Activated T-cell treated with anti-CD3 and anti-CD28 coated beads for 4 hours (primary cell): ENCODE measurements around the gene B4GALT6.

Experiments used
- DNase-seq: peaks from one replicate; pipeline ENCODE4 v3.0.0-alpha.2; 2020

B4GALT6 gene

DNA sequence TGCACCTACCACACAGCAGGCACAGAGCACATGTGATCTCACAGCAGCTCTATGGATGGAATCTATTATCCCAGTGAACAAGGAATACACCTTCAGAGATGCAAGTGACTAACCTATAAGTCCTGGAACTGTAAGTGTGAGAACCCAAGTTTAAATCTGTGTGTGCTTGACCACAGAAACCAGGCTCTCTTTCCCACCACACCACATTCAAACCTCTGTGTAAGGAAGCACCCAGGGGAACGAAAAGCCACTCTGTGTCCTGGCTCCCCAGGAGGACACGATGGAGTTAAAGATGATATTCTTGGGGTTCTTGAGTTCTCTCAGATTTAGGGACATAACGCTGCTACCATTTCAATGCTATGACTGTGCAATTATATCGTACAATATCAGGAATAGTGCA is 53.8 kb downstream of the B4GALT6 start:
- no peak for DNase-seq

DNA sequence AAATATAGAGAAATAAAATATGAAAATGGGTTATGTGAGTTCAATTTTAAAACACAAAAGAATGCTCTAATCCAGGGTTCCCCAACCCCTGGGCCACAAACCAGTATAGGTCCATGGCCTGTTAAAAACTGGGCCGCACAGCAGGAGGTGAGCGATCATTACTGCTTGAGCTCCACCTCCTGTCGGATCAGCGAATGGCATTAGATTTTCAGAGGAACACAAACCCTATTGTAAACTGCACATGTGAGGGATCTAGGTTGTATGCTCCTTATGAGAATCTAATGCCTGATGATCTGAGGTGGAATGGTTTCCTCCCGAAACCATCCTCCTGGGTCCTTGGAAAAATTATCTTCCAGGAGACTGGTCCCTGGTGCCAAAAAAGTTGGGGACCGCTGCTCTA is 58.0 kb downstream of the B4GALT6 start:
- no peak for DNase-seq

DNA sequence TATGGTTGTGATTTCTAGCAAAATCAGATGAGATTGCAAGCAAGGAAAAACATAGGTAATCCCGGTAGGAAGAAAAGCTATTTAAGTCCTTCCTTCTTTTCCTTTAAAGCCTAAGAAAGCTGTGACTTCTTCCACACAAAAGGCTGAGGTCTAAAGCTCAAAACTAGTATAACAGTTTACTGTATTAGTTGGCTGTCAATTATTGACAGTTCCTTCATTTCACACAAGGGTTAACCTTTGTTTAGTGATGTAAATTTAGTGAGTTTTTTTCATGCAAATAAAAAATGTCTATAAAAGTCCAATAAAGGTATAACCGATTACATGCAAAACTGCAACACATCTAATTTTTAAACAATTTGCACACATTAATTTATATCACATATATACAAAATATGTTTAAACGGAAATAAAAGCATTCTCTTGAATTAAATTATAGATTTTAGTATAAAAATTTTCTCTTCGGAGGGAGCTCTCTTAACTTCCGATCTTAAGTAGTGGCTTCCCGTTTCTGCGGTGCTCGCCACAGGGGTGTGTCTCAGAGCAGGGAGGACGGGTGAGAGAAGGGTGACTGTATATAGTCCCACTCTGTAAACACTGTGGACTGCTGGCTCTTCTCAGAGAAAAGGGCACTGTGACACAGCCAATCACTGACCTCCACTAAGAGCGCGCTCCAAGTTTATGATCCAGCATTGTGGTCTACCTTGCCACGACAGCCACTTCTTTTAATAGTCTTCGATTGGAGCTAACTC is 59.3 kb downstream of the B4GALT6 start:
- DNase-seq: no peak

DNA sequence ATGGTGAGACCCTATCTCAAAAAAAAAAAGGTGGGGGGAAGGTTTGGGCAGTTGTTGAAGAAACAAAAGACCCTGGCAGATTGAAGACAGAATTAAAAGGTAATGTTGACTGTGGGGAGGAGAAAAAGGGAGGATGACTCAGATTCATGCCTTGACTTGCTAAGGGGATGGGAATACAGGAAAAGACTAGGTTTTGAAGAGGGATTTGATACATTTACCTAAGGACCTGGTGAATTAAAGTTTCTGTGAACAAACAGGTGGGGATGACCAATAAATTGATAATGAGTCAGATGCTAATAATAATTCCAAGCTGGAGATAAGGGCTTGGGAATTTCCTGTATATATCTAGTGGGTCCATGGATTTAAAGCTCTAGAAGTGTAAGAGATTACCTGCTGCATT is 65.1 kb downstream of the B4GALT6 start:
- DNase-seq: no peak

DNA sequence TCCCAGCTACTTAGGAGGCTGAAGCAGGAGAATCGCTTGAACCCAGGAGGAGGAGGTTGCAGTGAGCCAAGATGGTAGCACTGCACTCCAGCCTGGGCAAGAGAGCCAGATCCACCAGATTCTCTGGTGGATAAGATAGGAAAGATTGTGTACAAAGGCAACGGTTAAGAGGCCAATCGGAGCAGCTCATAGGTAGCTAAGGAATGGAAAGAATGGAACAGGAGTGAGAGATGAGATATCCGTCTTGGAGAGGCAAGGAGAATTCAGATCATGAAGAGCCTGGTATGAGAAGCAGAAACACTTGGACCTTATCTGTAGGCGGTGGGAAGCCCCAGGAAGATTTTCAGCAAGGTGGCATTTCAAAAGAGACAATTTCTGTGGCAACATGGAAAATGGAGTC is 65.6 kb downstream of the B4GALT6 start:
- no peak for DNase-seq

DNA sequence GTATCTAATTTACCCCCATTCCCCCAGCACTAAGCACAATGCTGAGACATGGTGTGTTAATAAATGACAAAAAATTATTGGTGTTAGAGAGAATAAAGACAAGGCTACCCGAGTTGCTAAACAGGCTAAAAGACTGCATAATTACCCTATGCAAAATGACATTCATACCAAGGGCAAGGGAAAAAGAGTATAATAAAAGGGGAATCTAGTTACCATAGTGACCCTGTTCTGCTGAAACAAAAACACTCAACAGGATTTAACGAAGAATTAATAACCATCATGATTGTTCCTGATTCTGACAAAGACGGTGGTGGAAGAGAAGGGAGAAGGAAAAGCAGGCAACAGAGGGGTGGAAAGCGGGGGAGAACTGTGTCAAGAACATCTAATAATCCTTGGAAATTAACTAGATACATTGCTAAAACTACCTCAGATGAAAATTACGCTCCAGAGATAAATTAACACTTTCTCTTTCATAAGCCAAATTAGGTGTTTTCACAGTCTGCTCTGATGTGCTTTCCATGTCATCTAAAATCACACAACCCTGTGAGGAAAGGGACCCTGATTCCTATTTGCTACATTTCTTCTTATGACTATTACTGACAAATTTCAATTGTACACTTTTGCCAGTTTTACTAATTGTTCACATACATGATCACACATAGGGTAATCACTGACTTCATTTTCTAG is 67.2 kb downstream of the B4GALT6 start:
- DNase-seq: no peak

DNA sequence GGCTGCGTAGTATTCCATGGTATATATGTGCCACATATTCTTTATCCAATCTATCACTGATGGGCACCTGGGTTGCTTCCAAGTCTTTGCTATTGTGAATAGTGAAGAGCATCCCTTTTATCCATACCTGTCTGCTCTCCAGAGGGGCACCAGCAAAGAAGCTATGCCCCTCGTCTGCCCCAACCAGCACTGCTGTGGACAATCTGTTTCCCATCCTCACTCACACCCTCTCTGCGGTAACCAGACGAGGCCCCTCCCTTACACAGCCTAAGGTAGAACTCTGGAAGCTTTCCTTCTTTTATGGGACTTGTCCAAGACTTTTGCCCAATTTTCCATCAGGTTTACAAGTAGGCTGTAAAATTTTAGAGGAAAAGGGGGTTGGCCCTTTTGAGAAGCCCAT is 67.8 kb downstream of the B4GALT6 start:
- DNase-seq: no peak

DNA sequence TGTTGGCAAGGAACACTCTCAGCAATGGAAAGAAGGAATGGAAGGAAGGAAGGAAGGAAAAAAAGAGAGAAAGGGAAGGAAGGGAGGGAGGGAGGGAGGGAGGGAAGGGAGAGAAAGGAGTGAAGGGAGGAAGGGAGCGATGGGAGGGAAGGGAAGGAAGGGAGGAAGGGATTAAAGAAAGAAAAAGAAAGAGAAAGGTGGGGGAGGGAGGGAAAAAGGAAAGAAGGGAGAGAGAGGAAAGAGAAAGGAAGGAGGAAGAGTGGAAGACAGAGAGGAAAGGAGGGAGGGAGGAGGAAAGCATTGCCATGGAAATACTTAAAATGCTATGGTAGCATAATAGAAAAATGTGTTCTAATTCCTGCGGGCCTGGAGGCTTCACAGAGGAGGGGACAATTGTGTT is 70.3 kb downstream of the B4GALT6 start:
- no peak for DNase-seq

DNA sequence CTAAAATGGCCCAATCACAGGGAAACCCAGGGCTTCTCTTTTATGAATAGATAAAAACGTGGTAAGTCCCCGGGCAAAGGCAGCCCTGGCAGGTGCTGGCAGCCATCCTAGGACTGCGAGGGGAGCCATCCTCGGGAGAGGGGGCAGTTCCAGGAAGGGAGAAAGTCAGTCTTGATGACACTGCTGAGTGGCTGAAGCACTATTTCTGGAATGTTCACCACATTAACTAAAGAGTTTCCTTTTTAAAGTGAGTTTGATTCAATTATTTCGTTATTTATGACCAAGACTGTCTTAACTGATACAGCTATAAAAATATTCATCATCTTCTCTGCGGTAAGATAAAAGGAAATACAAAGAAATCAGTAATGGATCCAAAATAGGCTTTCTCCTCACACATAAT is 72.3 kb downstream of the B4GALT6 start:
- no peak for DNase-seq

DNA sequence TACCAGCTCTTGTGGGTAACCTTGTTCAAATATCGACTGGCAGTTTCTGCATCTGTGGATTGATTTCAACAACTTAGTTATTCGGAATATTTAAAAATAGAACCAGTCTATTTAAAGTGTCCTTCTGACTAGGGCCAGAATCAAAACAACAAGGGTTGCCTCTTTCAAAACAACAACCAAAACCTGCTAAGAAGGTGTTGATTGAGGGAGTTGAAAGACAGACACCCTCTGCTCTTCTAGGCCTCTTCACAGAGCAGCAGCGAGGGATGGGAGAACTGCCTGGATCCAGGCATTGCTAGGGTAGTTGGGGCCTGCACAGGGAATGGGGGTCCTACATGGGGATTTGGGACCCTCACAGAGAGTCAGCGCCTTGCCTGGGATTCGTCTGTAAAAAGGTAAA is 72.9 kb downstream of the B4GALT6 start:
- no peak for DNase-seq

DNA sequence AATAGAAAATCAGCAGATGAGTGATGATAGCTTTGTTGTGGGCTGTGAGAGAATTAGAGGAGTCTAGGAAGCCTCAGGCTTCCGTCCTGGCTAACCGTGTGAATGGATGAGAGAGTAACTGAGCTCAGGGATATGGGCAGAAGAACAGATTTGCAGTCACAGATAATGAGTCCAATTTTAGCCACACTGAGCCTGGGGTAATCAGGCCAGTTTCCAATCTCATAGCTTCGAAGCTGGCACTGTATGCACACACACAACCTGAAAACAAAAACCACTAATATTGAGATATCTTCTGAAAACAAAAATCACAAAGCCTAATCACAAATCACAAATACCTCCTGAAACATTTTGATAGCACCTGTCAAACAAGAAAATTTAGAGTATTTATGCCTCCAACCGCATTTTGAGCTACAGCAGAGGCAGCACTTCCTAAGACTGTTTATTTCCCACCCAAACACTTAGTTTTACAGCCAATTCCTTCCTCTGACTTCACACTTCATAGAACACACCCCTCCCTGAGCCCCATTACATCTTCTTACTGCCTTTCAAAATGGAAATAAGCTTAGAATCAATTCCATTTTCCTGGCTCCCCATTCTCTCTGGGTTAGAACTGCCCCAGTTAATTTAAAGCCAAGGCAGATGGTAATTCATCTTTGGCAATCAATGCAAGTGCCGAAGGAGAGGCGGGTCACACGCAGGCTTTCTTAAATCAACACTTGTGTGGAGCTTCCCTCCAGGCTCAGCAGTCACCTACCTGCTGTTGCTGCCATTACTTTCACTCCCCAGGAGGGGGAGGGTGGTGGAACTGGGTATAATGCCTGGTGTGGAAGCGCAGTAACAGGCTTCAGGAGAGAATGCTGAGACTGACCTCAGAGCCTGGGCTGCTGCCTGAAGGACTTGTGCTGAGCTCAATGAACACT is 73.8 kb downstream of the B4GALT6 start:
- DNase-seq: no peak

DNA sequence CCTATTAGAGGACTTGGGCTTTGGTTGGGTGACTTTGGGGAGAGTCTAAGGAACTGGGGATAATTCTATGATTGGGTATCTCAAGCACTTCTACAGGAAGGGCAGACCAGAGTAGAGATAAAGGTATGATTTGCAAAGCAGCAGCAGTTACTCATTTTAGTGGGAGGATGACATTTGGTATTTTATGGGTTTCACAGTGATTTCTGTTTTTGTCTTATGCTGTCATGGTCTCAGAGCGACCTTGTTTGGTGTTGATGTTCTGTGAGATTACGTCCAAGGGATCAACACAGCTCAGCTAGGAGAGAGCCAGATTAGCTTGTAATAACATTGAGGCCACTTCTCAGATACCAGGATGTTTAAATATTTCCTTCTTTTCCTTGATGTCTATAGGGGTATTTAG is 74.5 kb downstream of the B4GALT6 start:
- no peak for DNase-seq

DNA sequence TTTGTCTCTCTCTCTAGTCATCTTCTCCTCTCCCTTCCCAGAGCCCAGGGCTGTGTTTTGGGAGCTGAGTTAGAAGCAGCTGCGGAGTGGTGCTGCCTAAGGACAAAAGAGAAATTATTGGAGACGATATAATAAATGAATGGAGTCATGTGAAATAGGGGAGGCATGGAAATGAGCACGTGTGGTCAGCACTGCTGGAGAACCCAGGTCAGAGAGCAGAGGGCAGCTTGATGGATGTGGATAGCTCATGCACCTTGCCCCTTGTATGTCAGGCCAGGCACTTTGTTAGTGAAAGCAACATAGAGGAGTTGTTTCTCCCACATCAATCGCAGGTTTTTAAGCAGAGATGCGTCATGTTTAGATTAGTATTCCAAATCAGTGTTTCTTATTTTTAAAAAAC is 77.0 kb downstream of the B4GALT6 start:
- no peak for DNase-seq

DNA sequence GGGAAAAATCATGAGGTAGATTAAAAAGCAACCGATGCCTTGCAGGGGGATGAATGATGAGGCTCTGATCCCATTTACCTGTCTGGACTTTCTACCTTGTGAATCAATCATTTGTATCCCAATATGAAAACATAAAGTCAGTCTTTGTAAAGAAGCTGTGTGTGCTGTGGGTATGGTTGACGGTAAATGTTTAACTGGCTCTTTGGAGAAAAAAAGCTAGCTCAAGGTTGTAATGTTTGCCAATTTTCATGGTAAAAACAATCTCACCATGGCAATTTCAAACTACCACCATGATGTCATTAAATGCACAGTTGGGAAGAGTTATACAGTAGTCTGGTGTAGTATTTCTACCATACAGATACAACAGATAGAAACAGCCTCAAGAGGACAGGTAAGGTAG is 78.1 kb downstream of the B4GALT6 start:
- DNase-seq: no peak

DNA sequence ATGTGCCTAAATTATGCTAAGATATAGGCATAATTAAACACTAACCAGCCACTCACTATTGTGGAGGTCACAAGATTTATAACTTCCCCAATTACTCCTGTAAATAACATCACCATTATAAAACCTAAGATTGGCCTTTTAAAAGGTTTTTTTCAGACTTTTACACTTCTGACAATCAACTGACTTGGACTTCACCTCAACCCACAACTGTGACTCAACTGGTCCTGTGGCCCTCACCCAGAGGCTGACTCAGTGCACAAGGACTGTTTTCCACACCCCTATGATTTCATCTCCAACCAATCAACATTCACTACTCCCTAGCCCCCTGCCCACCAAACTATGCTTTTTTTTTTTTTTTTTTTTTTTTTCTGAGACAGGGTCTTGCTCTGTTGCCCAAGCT is 81.1 kb downstream of the B4GALT6 start:
- no peak for DNase-seq

DNA sequence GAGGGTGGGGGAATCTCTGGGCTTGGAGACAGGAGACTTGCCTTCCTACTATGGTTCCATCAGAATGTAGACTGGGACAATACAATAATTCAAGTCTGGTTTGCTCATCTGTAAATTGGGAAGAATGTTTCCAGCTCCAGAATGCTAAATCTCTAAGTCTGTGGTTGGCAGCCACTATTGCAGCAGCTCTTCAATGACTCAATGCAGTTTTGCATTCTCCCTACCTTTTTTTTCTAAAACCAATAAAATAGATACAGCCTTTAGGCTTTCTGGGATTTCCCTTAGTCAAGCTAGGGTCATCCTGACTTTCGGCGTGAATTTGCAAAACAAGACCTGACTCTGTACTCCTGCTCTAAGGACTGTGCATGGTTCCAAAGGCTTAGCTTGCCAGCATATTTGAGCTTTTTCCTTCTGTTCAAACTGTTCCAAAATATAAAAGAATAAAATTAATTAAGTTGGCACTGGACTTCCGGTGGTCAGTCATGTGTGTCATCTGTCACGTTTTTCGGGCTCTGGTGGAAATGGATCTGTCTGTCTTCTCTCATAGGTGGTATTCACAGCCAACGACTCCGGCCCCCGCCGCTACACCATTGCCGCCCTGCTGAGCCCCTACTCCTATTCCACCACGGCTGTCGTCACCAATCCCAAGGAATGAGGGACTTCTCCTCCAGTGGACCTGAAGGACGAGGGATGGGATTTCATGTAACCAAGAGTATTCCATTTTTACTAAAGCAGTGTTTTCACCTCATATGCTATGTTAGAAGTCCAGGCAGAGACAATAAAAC is 86.2 kb downstream of the B4GALT6 start:
- DNase-seq: no peak

DNA sequence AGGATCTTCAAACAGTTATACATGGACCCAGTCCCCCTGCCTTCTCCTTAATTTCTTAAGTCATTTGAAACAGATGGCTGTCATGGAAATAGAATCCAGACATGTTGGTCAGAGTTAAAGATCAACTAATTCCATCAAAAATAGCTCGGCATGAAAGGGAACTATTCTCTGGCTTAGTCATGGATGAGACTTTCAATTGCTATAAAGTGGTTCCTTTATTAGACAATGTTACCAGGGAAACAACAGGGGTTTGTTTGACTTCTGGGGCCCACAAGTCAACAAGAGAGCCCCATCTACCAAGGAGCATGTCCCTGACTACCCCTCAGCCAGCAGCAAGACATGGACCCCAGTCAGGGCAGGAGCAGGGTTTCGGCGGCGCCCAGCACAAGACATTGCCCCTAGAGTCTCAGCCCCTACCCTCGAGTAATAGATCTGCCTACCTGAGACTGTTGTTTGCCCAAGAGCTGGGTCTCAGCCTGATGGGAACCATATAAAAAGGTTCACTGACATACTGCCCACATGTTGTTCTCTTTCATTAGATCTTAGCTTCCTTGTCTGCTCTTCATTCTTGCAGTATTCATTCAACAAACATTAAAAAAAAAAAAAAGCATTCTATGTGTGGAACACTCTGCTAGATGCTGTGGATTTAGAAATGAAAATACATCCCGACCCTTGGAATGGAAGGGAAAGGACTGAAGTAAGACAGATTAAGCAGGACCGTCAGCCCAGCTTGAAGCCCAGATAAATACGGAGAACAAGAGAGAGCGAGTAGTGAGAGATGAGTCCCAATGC is 88.1 kb downstream of the B4GALT6 start:
- no peak for DNase-seq

DNA sequence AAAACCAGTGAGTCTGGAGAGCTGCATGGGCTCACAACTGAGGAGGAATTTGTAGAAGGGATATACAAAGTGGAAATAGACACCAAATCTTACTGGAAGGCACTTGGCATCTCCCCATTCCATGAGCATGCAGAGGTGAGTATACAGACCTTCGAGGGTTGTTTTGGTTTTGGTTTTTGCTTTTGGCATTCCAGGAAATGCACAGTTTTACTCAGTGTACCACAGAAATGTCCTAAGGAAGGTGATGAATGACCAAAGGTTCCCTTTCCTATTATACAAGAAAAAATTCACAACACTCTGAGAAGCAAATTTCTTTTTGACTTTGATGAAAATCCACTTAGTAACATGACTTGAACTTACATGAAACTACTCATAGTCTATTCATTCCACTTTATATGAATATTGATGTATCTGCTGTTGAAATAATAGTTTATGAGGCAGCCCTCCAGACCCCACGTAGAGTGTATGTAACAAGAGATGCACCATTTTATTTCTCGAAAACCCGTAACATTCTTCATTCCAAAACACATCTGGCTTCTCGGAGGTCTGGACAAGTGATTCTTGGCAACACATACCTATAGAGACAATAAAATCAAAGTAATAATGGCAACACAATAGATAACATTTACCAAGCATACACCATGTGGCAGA is 89.1 kb downstream of the B4GALT6 start:
- DNase-seq: no peak

DNA sequence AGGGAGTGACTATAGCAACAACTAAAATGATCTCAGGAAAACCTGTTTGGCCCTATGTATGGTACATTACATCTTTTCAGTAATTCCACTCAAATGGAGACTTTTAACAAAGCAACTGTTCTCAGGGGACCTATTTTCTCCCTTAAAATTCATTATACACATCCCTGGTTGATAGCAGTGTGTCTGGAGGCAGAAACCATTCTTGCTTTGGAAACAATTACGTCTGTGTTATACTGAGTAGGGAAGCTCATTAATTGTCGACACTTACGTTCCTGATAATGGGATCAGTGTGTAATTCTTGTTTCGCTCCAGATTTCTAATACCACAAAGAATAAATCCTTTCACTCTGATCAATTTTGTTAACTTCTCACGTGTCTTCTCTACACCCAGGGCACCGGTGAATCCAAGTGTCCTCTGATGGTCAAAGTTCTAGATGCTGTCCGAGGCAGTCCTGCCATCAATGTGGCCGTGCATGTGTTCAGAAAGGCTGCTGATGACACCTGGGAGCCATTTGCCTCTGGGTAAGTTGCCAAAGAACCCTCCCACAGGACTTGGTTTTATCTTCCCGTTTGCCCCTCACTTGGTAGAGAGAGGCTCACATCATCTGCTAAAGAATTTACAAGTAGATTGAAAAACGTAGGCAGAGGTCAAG is 91.7 kb downstream of the B4GALT6 start:
- DNase-seq: no peak

DNA sequence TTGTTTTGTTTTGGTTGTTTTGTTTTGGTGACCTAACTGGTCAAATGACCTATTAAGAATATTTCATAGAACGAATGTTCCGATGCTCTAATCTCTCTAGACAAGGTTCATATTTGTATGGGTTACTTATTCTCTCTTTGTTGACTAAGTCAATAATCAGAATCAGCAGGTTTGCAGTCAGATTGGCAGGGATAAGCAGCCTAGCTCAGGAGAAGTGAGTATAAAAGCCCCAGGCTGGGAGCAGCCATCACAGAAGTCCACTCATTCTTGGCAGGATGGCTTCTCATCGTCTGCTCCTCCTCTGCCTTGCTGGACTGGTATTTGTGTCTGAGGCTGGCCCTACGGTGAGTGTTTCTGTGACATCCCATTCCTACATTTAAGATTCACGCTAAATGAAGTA is 92.8 kb downstream of the B4GALT6 start, which contains the start of gene TTR:
TSS of gene TTR (plus strand) at position 250 of the 400 bp plus-strand sequence. CDS start at position 276, 26 bp downstream.
- no peak for DNase-seq

DNA sequence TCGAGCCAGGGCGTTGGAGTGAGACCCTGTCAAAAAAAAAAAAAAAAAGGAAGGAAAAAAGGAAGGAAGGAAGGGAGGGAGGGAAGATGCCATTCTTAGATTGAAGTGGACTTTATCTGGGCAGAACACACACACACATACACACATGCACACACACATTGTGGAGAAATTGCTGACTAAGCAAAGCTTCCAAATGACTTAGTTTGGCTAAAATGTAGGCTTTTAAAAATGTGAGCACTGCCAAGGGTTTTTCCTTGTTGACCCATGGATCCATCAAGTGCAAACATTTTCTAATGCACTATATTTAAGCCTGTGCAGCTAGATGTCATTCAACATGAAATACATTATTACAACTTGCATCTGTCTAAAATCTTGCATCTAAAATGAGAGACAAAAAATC is 93.3 kb downstream of the B4GALT6 start:
- no peak for DNase-seq
